WTC11 (cell line): ENCODE results near the gene TMEM185A. TPM values are rescaled to one million over a fixed set of nuclear protein-coding genes. Genes with fewer than 3 reads are reported as not detected.
"Not testable (repeated sequence)": the region's sequence is repeated elsewhere in the genome, so short reads cannot be mapped to it uniquely, and the experiment has no call there.

Experiments
- ATAC-seq: fragments of 200-7000 bp; cut with Tn5 transposase; 2 replicates; pipeline ENCODE4 v1.10.0; 2021; ENCODE audit warnings: mild to moderate bottlenecking, moderate library complexity
- CTCF ChIA-PET: fragments of 300-600 bp; sonication (Branson Sonifier 250); formaldehyde crosslinking; loops from one replicate; lab custom pipeline; 2021; ENCODE audit warnings: antibody characterized with exemption; lab: Charles Lee
- POLR2A ChIA-PET: fragments of 350-600 bp; sonication (Branson Sonifier 250); formaldehyde crosslinking; loops from one replicate; lab custom pipeline; 2021; ENCODE audit warnings: antibody characterized with exemption; lab: Charles Lee
- DNase-seq: peaks from one replicate; pipeline ENCODE4 v3.0.0; 2021; ENCODE audit warnings: low spot score
- H3K27ac Mint-ChIP-seq: 2 replicates; pipeline ENCODE4 v1.8.0; 2021; ENCODE audit warnings: mixed read lengths
- H3K27me3 Mint-ChIP-seq: 2 replicates; pipeline ENCODE4 v1.8.0; 2021; ENCODE audit warnings: low read depth, mild to moderate bottlenecking, moderate library complexity, mixed read lengths
- H3K36me3 Mint-ChIP-seq: 2 replicates; pipeline ENCODE4 v1.8.0; 2021; ENCODE audit warnings: mixed read lengths
- H3K4me1 Mint-ChIP-seq: 2 replicates; pipeline ENCODE4 v1.8.0; 2022; ENCODE audit warnings: mixed read lengths
- H3K4me3 Mint-ChIP-seq: 2 replicates; pipeline ENCODE4 v1.8.0; 2021; ENCODE audit warnings: mild to moderate bottlenecking, moderate library complexity, mixed read lengths
- H3K9me3 Mint-ChIP-seq: 2 replicates; pipeline ENCODE4 v1.8.0; 2021; ENCODE audit warnings: mixed read lengths
- ATF2 ChIP-seq: sonication (generic); formaldehyde crosslinking; IDR thresholded peaks from 2 replicates; pipeline ENCODE4 v1.8.1; 2022; ENCODE audit warnings: low read depth, missing genetic modification reagents, borderline replicate concordance
- ETV6 ChIP-seq: sonication (generic); formaldehyde crosslinking; IDR thresholded peaks from 2 replicates; pipeline ENCODE4 v1.8.1; 2022; ENCODE audit warnings: mild to moderate bottlenecking, missing genetic modification reagents
- FOXP4 ChIP-seq: sonication (generic); formaldehyde crosslinking; IDR thresholded peaks from 2 replicates; pipeline ENCODE4 v1.8.0; 2022; ENCODE audit warnings: mild to moderate bottlenecking, missing genetic modification reagents
- GTF2I ChIP-seq: fragments of 250-450 bp; sonication (Bioruptor Pico); conservative IDR thresholded peaks from 2 replicates; pipeline ENCODE4 v1.4.0; 2021; ENCODE audit warnings: mild to moderate bottlenecking
- HMGA2 ChIP-seq: fragments of 250-450 bp; sonication (Bioruptor Pico); IDR thresholded peaks from 2 replicates; pipeline ENCODE4 v1.4.0; 2021; ENCODE audit warnings: mild to moderate bottlenecking, moderate library complexity
- IRF1 ChIP-seq: sonication (generic); formaldehyde crosslinking; IDR thresholded peaks from 2 replicates; pipeline ENCODE4 v1.8.0; 2023; ENCODE audit warnings: missing genetic modification reagents
- IRF2 ChIP-seq: sonication (generic); formaldehyde crosslinking; IDR thresholded peaks from 2 replicates; pipeline ENCODE4 v1.8.0; 2022; ENCODE audit warnings: low read depth, missing genetic modification reagents, borderline replicate concordance
- MLX ChIP-seq: sonication (generic); formaldehyde crosslinking; IDR thresholded peaks from 2 replicates; pipeline ENCODE4 v1.8.1; 2023; ENCODE audit warnings: mild to moderate bottlenecking, missing genetic modification reagents, moderate library complexity
- NR3C1 ChIP-seq: sonication (generic); formaldehyde crosslinking; conservative IDR thresholded peaks from 2 replicates; pipeline ENCODE4 v1.8.1; 2023; ENCODE audit warnings: low read depth, mild to moderate bottlenecking, missing genetic modification reagents
- ZNF219 ChIP-seq: sonication (generic); formaldehyde crosslinking; IDR thresholded peaks from 2 replicates; pipeline ENCODE4 v1.8.0; 2023; ENCODE audit warnings: missing genetic modification reagents, mild to moderate bottlenecking, borderline replicate concordance
- total RNA-seq: library from RNA; stranded (reverse); gene quantifications from 3 replicates; pipeline ENCODE4 v1.2.3, GENCODE V29; 2021

TMEM185A gene
- total RNA-seq, 1 experiment from 2014 or later: 20.2 TPM

GRCh38 chrX:149610511-149610910 is 21.1 kb downstream of the TMEM185A start (continued):
- no peak for TF ChIP-seq MLX (CRISPR knock-in tag)
- no peak for TF ChIP-seq IRF1 (CRISPR knock-in tag)
- no peak for TF ChIP-seq ZNF219 (CRISPR knock-in tag)
- TF ChIP-seq ATF2 (CRISPR knock-in tag): no peak
- no peak for TF ChIP-seq HMGA2 (CRISPR knock-in tag)
- no peak for TF ChIP-seq GTF2I
- TF ChIP-seq NR3C1 (CRISPR knock-in tag): no peak
- TF ChIP-seq, all 79 proteins: peak for 0

GRCh38 chrX:149607699-149608098 is 23.9 kb downstream of the TMEM185A start:
- DNase-seq (no peak), ATAC-seq (no peak)
- ChIA-PET CTCF (no interaction called here), POLR2A (no interaction called here)
- no peaks in the 10 kb centered on the region for H3K9me3 Mint-ChIP-seq
- H3K27me3 Mint-ChIP-seq: no peaks in the 10 kb centered on the region
- peaks cover 4% of the 10 kb centered on the region; the same call in 1 of the 2 replicates for H3K36me3 Mint-ChIP-seq
- H3K4me3 Mint-ChIP-seq: no peak overlapping the region
- no peaks in the 10 kb centered on the region for H3K4me1 Mint-ChIP-seq
- TF ChIP-seq ETV6 (CRISPR knock-in tag): no peak
- no peak for TF ChIP-seq GTF2I
- TF ChIP-seq IRF2 (CRISPR knock-in tag): no peak
- no peak for TF ChIP-seq FOXP4 (CRISPR knock-in tag)
- H3K27ac Mint-ChIP-seq: no peak overlapping the region

GRCh38 chrX:149605248-149605885 is 26.2 kb downstream of the TMEM185A start:
- DNase-seq, H3K4me1 Mint-ChIP-seq, H3K36me3 Mint-ChIP-seq, H3K27me3 Mint-ChIP-seq, H3K4me3 Mint-ChIP-seq, H3K9me3 Mint-ChIP-seq, POLR2A ChIA-PET, H3K27ac Mint-ChIP-seq, ATAC-seq: not testable (repeated sequence)
- CTCF ChIA-PET: interaction anchor here (1.0 kb wide), 1 partner anchor 93 kb away, joined by 3 read pairs; no protein-coding TSS in a partner anchor

GRCh38 chrX:149598603-149599002 is 33.0 kb downstream of the TMEM185A start:
- H3K9me3 Mint-ChIP-seq, H3K4me3 Mint-ChIP-seq, H3K27me3 Mint-ChIP-seq, H3K4me1 Mint-ChIP-seq, H3K27ac Mint-ChIP-seq, CTCF ChIA-PET, H3K36me3 Mint-ChIP-seq, POLR2A ChIA-PET: not testable (repeated sequence)
- DNase-seq (peak; percentile 42), ATAC-seq (peak; percentile 88)

GRCh38 chrX:149595943-149596342 is 35.6 kb downstream of the TMEM185A start:
- H3K4me3 Mint-ChIP-seq, H3K9me3 Mint-ChIP-seq, DNase-seq, H3K4me1 Mint-ChIP-seq, POLR2A ChIA-PET, H3K27me3 Mint-ChIP-seq, H3K36me3 Mint-ChIP-seq, CTCF ChIA-PET, H3K27ac Mint-ChIP-seq, ATAC-seq: not testable (repeated sequence)

- H3K4me3 Mint-ChIP-seq, DNase-seq, POLR2A ChIA-PET, H3K4me1 Mint-ChIP-seq, CTCF ChIA-PET, H3K9me3 Mint-ChIP-seq, ATAC-seq, H3K27me3 Mint-ChIP-seq, H3K36me3 Mint-ChIP-seq, H3K27ac Mint-ChIP-seq: not testable (repeated sequence)
Measured at GRCh38 chrX:149595214-149595613, 36.4 kb downstream of the TMEM185A start, which contains the start of gene HSFX2. Gene HSFX2 (minus strand): TSS chrX:149595314. CDS start chrX:149594700, 614 bp downstream.

GRCh38 chrX:149590993-149591392 is 40.6 kb downstream of the TMEM185A start:
- H3K4me3 Mint-ChIP-seq, H3K9me3 Mint-ChIP-seq, ATAC-seq, H3K27me3 Mint-ChIP-seq, H3K4me1 Mint-ChIP-seq, POLR2A ChIA-PET, H3K27ac Mint-ChIP-seq, H3K36me3 Mint-ChIP-seq, DNase-seq, CTCF ChIA-PET: not testable (repeated sequence)

GRCh38 chrX:149587359-149587758 is 44.2 kb downstream of the TMEM185A start, which contains the start of gene MAGEA9B:
Gene MAGEA9B (minus strand): TSS chrX:149587459. CDS start chrX:149583179, 4,280 bp downstream.
- H3K27me3 Mint-ChIP-seq, H3K4me3 Mint-ChIP-seq, H3K36me3 Mint-ChIP-seq, POLR2A ChIA-PET, H3K4me1 Mint-ChIP-seq, CTCF ChIA-PET, DNase-seq, H3K27ac Mint-ChIP-seq, H3K9me3 Mint-ChIP-seq: not testable (repeated sequence)
- 0 out of 2 replicates have a peak, but pooled peaks have one; percentile 26 for ATAC-seq
